Hepatocyte (in vitro differentiated cells): ENCODE measurements around the gene OR13J1.

Source experiments
- EZH2 ChIP-seq: fragments of 200-600 bp; sonication (generic); IDR thresholded peaks from 2 replicates; pipeline ENCODE4 v1.6.1; 2016; ENCODE audit warnings: antibody characterized with exemption, mild to moderate bottlenecking, borderline replicate concordance
- EZH2phosphoT487 ChIP-seq: fragments of 200-600 bp; sonication (generic); IDR thresholded peaks from one replicate; pipeline ENCODE4 v1.6.1; 2018; ENCODE audit warnings: antibody characterized with exemption, mild to moderate bottlenecking, low read depth, moderate library complexity; ENCODE audit not compliant: unreplicated experiment, severe bottlenecking
- TF ChIP-seq, protein P1 (sequence below): fragments of 200-600 bp; sonication (generic); IDR thresholded peaks from 2 replicates; pipeline ENCODE4 v1.5.1; 2016; ENCODE audit warnings: antibody characterized with exemption, mild to moderate bottlenecking; ENCODE audit not compliant: poor library complexity

DNA sequence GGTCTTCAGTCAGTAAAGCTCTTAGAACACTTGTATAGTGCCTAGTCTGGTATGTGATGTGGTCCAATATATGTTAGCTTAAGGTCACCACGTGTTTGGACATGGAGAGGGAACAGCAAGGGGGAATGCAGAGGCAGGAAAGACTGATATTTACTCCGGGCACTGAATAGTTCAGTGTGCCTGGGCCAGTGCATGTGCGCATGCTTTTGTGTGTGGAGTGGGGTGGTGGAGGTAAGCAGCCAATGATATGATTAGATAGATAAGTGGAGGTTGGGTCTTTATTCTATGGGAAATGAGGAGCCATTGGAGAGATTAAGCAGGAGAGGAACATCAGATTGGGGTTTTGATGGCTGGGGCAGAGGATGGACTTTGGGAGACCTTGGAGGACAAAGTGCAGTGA is 14.0 kb downstream of the OR13J1 start:
- TF ChIP-seq, protein P1, sequence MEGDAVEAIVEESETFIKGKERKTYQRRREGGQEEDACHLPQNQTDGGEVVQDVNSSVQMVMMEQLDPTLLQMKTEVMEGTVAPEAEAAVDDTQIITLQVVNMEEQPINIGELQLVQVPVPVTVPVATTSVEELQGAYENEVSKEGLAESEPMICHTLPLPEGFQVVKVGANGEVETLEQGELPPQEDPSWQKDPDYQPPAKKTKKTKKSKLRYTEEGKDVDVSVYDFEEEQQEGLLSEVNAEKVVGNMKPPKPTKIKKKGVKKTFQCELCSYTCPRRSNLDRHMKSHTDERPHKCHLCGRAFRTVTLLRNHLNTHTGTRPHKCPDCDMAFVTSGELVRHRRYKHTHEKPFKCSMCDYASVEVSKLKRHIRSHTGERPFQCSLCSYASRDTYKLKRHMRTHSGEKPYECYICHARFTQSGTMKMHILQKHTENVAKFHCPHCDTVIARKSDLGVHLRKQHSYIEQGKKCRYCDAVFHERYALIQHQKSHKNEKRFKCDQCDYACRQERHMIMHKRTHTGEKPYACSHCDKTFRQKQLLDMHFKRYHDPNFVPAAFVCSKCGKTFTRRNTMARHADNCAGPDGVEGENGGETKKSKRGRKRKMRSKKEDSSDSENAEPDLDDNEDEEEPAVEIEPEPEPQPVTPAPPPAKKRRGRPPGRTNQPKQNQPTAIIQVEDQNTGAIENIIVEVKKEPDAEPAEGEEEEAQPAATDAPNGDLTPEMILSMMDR: no peak
- no peak for TF ChIP-seq EZH2
- no peak for TF ChIP-seq EZH2phosphoT487
